KOPT-K1 (cell line): ENCODE measurements around the gene TOLLIP.

Experiments used
- H3K27ac ChIP-seq: fragments of 200-600 bp; sonication (generic); 2 replicates; pipeline ENCODE4 v1.5.1; 2016; ENCODE audit warnings: antibody characterized with exemption, mild to moderate bottlenecking, low read depth, low read length; ENCODE audit not compliant: poor library complexity, severe bottlenecking
- H3K36me3 ChIP-seq: fragments of 200-600 bp; sonication (generic); 2 replicates; pipeline ENCODE4 v1.5.1; 2017; ENCODE audit warnings: antibody characterized with exemption, mild to moderate bottlenecking, low read length, moderate library complexity; ENCODE audit not compliant: insufficient read depth
- H3K9me3 ChIP-seq: fragments of 200-600 bp; sonication (generic); 2 replicates; pipeline ENCODE4 v1.5.1; 2017; ENCODE audit warnings: antibody characterized with exemption, low read length, mild to moderate bottlenecking; ENCODE audit not compliant: insufficient read depth, poor library complexity, severe bottlenecking

TOLLIP gene

DNA sequence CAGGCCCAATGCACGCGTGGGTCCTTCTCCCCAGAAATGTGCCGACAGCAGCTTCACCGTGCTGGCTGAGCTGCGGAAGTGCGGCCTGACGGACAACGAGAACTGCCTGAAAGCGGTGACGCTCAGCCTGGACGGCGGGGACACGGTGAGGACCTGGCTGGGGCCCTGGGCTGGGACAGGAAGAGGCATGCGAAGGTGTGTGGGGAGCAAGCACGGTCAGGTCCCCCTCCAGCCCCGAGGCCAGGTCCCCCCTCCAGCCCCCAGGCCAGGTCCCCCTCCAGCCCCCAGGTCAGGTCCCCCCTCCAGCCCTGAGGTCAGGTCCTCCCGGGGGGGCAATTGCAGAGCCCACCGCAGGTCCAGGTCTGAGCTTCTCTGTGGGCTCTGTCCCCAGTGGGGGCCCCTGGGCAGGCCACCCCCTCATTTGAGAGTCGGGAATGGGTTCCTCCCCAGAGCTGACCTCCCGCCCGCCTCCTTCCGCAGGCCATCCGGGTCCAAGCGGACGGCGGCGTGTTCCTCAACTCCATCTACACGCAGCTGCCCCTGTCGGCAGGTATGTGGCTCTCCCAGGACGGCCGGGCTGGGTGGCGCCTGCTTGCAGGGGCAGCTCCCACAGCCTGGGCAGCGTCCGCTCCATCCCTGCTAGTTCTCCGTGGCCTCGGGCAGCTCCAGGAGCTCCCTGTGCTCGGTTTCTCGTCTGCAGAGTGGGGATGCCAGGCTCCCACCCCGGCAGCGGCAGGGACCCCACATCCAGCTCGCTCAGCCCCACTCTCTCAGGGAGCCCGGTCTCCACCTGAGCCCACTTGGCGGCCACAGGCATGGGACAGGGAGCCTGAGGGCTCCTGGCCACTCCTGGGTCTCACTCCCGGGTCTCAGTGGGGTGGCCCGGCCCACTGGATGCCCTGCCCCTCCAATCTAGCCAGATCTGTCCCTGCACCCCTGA is 78.7 kb downstream of the TOLLIP start:
- no peaks in the 10 kb centered on the region for H3K36me3 ChIP-seq
- H3K27ac ChIP-seq, result no peak overlapping the region
- no peaks in the 10 kb centered on the region for H3K9me3 ChIP-seq

DNA sequence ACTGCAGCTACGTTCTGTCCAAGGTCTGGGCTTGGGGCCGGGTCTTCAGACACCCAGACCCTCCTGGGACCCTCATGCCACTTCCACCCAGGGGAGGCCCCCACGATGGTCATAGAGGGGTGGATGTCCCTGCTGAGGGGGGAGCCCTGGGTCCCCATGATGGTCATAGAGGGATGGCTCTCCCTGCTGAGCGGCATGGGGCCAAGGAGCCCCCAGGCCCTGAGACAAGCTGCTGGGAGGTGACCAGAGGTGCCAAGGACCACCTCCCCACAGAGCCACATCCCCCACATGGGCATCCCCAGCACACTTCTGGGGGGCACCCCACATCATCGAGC is 79.3 kb downstream of the TOLLIP start:
- H3K9me3 ChIP-seq, result no peaks in the 10 kb centered on the region

DNA sequence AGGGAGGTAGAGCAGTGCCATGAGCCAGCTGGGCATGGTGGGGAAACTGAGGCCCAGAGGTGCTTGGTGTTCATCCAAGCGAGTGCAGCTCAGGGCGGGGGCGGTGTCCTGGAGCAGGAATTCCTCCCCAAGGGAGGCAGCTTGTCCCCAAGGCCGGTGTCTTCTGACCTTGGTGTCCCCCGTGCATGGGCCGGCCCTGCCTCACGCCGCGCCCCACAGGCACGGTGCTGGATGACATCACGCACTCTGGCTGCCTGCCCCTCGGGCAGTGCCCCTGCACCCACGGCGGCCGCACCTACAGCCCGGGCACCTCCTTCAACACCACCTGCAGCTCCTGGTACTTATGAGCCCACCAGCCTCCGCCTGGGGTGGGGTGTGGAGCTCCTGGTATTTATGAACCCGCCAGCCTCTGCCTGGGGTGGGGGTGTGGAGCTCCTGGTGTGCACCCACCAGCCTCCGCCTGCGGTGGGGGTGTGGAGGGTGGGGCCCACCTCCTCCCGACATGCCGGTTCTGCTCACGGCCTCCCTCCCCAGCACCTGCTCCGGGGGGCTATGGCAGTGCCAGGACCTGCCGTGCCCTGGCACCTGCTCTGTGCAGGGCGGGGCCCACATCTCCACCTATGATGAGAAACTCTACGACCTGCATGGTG is 79.8 kb downstream of the TOLLIP start:
- no peaks in the 10 kb centered on the region for H3K36me3 ChIP-seq
- H3K9me3 ChIP-seq, result no peaks in the 10 kb centered on the region
- no peak overlapping the region for H3K27ac ChIP-seq

More for the DNA sequence above, 79.3 kb downstream of the TOLLIP start:
- no peaks in the 10 kb centered on the region for H3K36me3 ChIP-seq
- no peak overlapping the region for H3K27ac ChIP-seq

- no peaks in the 10 kb centered on the region for H3K9me3 ChIP-seq
- H3K36me3 ChIP-seq, result no peaks in the 10 kb centered on the region
- no peak overlapping the region for H3K27ac ChIP-seq
These were observed 80.4 kb downstream of the TOLLIP start for GRCh38 chr11:1228921-1229451.

- Histone ChIP-seq H3K27ac (no peak overlapping the region), H3K9me3 (no peaks in the 10 kb centered on the region), H3K36me3 (no peaks in the 10 kb centered on the region)
These were observed 81.2 kb downstream of the TOLLIP start for GRCh38 chr11:1228101-1228821.

DNA sequence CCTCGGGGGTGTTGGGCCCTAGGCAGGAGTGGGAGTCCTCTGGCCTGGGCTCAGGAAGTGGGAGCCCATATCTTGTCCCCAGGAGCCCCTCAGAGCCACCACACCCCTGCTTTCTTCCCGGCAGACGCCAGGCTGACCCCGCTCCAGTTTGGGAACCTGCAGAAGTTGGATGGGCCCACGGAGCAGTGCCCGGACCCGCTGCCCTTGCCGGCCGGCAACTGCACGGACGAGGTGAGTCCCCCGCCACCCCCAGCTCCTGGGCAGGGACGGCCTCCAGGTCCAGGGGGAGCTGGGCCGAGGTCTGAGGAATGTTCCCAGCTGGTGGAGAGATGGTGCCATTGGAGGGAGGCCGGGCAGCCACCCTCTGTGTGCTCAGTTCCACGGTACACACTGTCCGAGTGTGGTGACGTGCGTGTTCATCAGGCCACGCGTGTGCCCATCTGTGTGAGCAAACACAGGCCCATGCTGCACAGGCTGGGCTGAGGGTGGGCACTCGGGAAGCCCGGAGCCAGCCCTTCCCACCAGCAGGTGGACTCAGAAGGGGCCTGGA is 81.8 kb downstream of the TOLLIP start:
- no peaks in the 10 kb centered on the region for H3K9me3 ChIP-seq
- no peaks in the 10 kb centered on the region for H3K36me3 ChIP-seq
- no peak overlapping the region for H3K27ac ChIP-seq

DNA sequence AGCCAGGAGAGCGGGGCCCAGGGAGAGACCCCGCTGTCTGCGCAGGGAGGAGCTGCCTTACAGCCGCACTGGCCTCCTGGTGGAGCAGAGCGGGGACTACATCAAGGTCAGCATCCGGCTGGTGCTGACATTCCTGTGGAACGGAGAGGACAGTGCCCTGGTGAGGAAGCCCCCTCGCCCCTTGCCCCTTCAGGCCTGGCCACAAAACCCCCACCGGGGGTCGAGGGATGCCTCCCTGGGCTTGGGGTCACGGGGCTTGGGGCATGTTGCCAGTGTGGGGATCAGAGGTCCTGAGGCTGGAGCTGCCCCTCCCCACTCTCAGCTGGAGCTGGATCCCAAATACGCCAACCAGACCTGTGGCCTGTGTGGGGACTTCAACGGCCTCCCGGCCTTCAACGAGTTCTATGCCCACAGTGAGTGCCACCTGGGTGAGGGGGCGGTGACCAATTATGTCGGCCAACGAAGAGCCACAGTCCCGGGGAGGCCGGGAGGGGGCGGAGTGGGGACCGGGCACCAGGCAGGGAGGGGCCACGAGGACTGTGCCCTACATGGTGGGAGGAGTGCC is 82.4 kb downstream of the TOLLIP start:
- Histone ChIP-seq H3K36me3 (no peaks in the 10 kb centered on the region), H3K27ac (no peak overlapping the region), H3K9me3 (no peaks in the 10 kb centered on the region)

DNA sequence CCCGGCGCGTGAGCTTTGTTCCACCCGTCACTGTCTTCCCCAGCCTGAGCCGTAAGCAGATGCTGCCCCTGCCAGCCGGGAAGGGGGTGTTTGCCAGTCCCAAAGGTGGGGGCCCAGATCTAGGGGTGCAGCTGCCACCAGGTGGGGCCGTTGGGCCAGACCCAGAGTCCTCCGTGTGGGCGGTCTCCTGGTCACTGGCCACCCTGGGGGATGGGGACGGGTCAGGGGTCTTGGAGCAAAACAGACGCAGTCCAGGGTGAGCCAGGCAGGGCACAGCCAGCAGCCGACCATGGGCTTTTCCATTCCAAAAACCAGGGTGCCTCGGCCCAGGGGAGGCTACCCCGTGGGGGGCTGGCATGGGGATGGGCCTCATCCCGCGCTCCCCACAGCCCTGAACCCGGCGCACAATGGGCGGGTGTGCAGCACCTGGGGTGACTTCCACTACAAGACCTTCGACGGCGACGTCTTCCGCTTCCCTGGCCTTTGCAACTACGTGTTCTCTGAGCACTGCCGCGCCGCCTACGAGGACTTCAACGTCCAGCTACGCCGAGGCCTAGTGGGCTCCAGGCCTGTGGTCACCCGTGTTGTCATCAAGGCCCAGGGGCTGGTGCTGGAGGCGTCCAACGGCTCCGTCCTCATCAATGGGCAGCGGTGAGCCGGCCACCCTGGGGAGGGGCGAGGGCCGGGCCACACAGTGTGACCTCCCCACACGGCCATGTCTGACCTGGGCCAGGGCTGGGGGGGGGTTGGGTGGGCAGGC is 83.0 kb downstream of the TOLLIP start:
- Histone ChIP-seq H3K9me3 (no peaks in the 10 kb centered on the region), H3K27ac (no peak overlapping the region)

DNA sequence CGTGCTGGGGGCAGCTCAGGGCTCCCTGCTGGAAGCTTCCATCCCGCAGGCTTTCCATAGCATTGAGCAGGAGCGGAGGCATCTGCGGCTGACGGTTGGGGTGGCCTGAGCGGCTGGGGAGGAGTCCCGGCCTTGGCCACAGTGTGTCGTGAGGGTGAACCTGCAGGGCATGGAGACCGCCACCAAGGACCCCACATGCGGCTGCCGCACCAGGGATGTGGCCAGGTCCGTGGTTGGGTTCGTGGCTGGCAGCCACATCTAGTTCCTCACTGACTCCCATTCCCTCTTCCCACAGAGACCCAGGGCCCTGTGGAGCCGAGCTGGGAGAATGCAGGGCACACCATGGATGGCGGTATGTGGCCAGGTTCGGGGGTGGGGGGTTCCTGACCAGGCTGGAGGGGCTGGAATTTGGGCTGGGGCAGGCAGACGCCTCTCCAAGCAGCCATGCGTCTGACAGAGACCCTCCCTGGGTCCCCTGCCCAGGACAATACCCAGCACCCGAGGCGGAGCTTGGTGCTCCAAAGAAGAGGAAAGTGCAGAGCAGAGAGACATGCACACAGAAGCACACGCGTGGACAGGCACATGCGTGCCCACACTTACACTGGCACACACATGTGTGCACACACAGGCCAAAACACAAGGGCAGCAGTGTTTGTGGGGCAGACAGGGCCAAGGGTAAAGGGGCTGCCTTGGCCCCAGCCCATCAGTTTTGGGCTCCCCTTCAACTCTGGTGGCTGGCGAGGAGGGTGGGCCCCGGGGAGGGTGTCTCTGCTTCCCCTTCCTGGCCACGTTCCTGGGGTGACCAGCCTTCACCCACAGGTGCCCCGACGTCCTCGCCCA is 83.8 kb downstream of the TOLLIP start:
- Histone ChIP-seq H3K36me3 (no peaks in the 10 kb centered on the region), H3K27ac (no peak overlapping the region), H3K9me3 (no peaks in the 10 kb centered on the region)

More for the DNA sequence above, 83.0 kb downstream of the TOLLIP start:
- H3K36me3 ChIP-seq, result no peaks in the 10 kb centered on the region

DNA sequence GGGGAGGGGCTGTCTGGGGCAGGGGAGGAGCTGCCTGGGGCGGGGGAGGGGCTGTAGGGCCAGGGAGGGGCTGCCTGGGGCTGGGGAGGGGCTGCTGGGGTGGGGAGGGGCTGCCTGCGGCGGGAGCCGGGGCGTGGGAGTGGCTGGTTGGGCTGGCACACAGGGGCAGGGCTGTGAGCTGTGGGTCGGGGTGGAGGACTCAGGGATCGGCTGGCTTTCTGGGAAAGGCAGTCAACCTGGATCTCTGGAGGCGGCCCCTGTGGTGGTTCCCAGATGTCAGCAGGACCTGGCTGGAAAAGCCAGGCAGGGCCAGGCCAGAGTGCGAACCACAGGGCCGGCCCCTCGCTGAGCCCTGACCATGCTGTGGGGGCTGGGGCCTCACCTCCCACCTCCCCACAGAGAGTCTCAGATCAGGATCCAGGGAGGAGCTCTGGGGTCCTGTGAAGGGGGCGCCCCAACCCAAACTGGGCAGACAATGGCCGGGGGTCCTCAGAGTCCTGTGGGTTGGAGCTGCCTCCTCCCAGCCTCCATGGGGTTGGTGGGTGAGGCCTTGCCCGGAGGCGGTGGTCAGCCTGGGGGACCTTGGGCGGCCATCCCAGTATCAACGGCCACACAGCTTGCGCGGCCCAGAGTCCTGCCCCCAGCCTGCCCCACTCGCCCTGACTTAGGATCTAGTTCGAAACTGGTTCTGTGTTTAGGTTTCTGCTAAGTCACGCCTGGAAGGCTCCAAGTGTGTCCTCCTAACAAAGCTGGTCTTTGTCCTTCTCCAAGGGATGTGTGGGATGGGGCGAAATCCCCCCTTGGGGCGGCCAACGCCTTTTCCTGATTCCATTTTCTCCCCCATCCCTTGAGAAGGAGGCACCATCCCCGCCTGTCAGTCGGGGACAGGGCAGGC is 84.7 kb downstream of the TOLLIP start:
- H3K9me3 ChIP-seq, result no peaks in the 10 kb centered on the region
- no peak overlapping the region for H3K27ac ChIP-seq
- no peaks in the 10 kb centered on the region for H3K36me3 ChIP-seq
